H9 (cell line): ENCODE measurements around the gene BTBD3. TPM values are rescaled to one million over a fixed set of nuclear protein-coding genes. Genes with fewer than 3 reads are reported as not detected.

Experiments used
- DNase-seq: peaks from one replicate; pipeline ENCODE4 v3.0.0-alpha.2; 2017
- H2AFZ ChIP-seq: one replicate; pipeline ENCODE4 v1.6.1; 2013; ENCODE audit warnings: mild to moderate bottlenecking, low read length, control low read depth, moderate library complexity
- H2AK5ac ChIP-seq: 2 replicates; pipeline ENCODE4 v1.6.1; 2013; ENCODE audit warnings: low read length, control low read depth, mixed read lengths; ENCODE audit not compliant: insufficient read length
- H2BK120ac ChIP-seq: one replicate; pipeline ENCODE4 v1.6.1; 2013; ENCODE audit warnings: low read depth, mild to moderate bottlenecking, low read length, control low read depth, inconsistent platforms; ENCODE audit not compliant: poor library complexity, severe bottlenecking
- H2BK12ac ChIP-seq: 2 replicates; pipeline ENCODE4 v1.6.1; 2013; ENCODE audit warnings: low read length, control low read depth, mixed read lengths, low read depth; ENCODE audit not compliant: insufficient read length
- H2BK15ac ChIP-seq: 2 replicates; pipeline ENCODE4 v1.6.1; 2013; ENCODE audit warnings: low read depth, low read length, control low read depth
- H2BK20ac ChIP-seq: one replicate; pipeline ENCODE4 v1.6.1; 2013; ENCODE audit warnings: low read depth, mild to moderate bottlenecking, low read length, control low read depth, inconsistent platforms; ENCODE audit not compliant: poor library complexity, severe bottlenecking
- H2BK5ac ChIP-seq: 2 replicates; pipeline ENCODE4 v1.6.1; 2013; ENCODE audit warnings: low read length, control low read depth, mixed read lengths; ENCODE audit not compliant: insufficient read length
- H3K14ac ChIP-seq: 2 replicates; pipeline ENCODE4 v1.6.1; 2013; ENCODE audit warnings: low read length, control low read depth; ENCODE audit not compliant: insufficient read depth
- H3K18ac ChIP-seq: 2 replicates; pipeline ENCODE4 v1.6.1; 2013; ENCODE audit warnings: low read depth, mild to moderate bottlenecking, mixed read lengths, low read length, control low read depth; ENCODE audit not compliant: insufficient read length
- H3K23ac ChIP-seq: 2 replicates; pipeline ENCODE4 v1.6.1; 2013; ENCODE audit warnings: low read length, control low read depth, mixed read lengths, low read depth; ENCODE audit not compliant: insufficient read length
- H3K23me2 ChIP-seq: 2 replicates; pipeline ENCODE4 v1.6.1; 2013; ENCODE audit warnings: low read depth, mild to moderate bottlenecking, mixed read lengths, low read length, control low read depth; ENCODE audit not compliant: insufficient read length, poor library complexity, severe bottlenecking
- H3K27ac ChIP-seq: 2 replicates; pipeline ENCODE4 v1.5.1; 2013; ENCODE audit warnings: low read length, control low read depth, mixed read lengths, low read depth; ENCODE audit not compliant: insufficient read length
- H3K27me3 ChIP-seq: 2 replicates; pipeline ENCODE4 v1.6.1; 2013; ENCODE audit warnings: low read length, control low read depth, inconsistent platforms; ENCODE audit not compliant: insufficient read depth
- H3K4ac ChIP-seq: 2 replicates; pipeline ENCODE4 v1.6.1; 2013; ENCODE audit warnings: low read depth, mild to moderate bottlenecking, control low read depth, inconsistent platforms, low read length, moderate library complexity
- H3K4me1 ChIP-seq: 2 replicates; pipeline ENCODE4 v1.6.1; 2013; ENCODE audit warnings: low read length, control low read depth, inconsistent platforms; ENCODE audit not compliant: insufficient read depth
- H3K4me2 ChIP-seq: 2 replicates; pipeline ENCODE4 v1.6.1; 2013; ENCODE audit warnings: low read length, control low read depth, mixed read lengths; ENCODE audit not compliant: insufficient read length, insufficient read depth
- H3K56ac ChIP-seq: 2 replicates; pipeline ENCODE4 v1.6.1; 2013; ENCODE audit warnings: low read depth, mild to moderate bottlenecking, mixed read lengths, low read length, control low read depth; ENCODE audit not compliant: insufficient read length
- H3K79me1 ChIP-seq: 2 replicates; pipeline ENCODE4 v1.6.1; 2013; ENCODE audit warnings: low read depth, mild to moderate bottlenecking, moderate library complexity, low read length, control low read depth, inconsistent platforms; ENCODE audit not compliant: insufficient read depth, poor library complexity, severe bottlenecking
- H3K79me2 ChIP-seq: 2 replicates; pipeline ENCODE4 v1.6.1; 2013; ENCODE audit warnings: low read length, control low read depth, inconsistent platforms; ENCODE audit not compliant: insufficient read depth
- H3K9ac ChIP-seq: 2 replicates; pipeline ENCODE4 v1.6.1; 2013; ENCODE audit warnings: low read length, control low read depth, mixed read lengths; ENCODE audit not compliant: insufficient read length; ENCODE audit errors: extremely low read depth
- H3K9me3 ChIP-seq: one replicate; pipeline ENCODE4 v1.6.1; 2013; ENCODE audit warnings: low read depth, low read length, inconsistent platforms; ENCODE audit not compliant: control insufficient read depth
- H3T11ph ChIP-seq: one replicate; pipeline ENCODE4 v1.6.1; 2013; ENCODE audit warnings: mild to moderate bottlenecking, low read length, control low read depth, inconsistent platforms
- H4K20me1 ChIP-seq: one replicate; pipeline ENCODE4 v1.6.1; 2013; ENCODE audit not compliant: control insufficient read depth, insufficient read length, insufficient read depth
- H4K5ac ChIP-seq: 2 replicates; pipeline ENCODE4 v1.6.1; 2013; ENCODE audit warnings: low read depth, mild to moderate bottlenecking, mixed read lengths, low read length, control low read depth; ENCODE audit not compliant: insufficient read length
- H4K8ac ChIP-seq: replicated peaks from 2 replicates; pipeline ENCODE4 v1.6.1; 2013; ENCODE audit warnings: low read length, control low read depth, mixed read lengths, low read depth; ENCODE audit not compliant: insufficient read length
- H4K91ac ChIP-seq: 2 replicates; pipeline ENCODE4 v1.6.1; 2013; ENCODE audit warnings: low read depth, mild to moderate bottlenecking, moderate library complexity, mixed read lengths, low read length, control low read depth; ENCODE audit not compliant: insufficient read length
- H3K27ac Mint-ChIP-seq, 3 experiments: 2 replicates in 2 of 3; 3 replicates in 1 of 3; pipeline ENCODE4 v1.8.0; 2020 to 2021; ENCODE audit warnings: mixed read lengths in 3 of 3, mild to moderate bottlenecking in 1 of 3, moderate library complexity in 1 of 3
- H3K27me3 Mint-ChIP-seq: 2 replicates; pipeline ENCODE4 v1.8.0; 2021; ENCODE audit warnings: low read depth, mild to moderate bottlenecking, moderate library complexity, mixed read lengths
- H3K36me3 Mint-ChIP-seq, 3 experiments: 2 replicates in 2 of 3; 3 replicates in 1 of 3; pipeline ENCODE4 v1.8.0; 2020 to 2021; ENCODE audit warnings: low read depth in 3 of 3, mixed read lengths in 3 of 3; ENCODE audit not compliant: insufficient read depth in 1 of 3
- H3K4me1 Mint-ChIP-seq, 2 experiments: 2 replicates each; pipeline ENCODE4 v1.8.0; 2020; ENCODE audit warnings: mixed read lengths in 2 of 2
- H3K4me3 Mint-ChIP-seq, 2 experiments: 2 replicates in 1 of 2; 3 replicates in 1 of 2; pipeline ENCODE4 v1.8.0; 2020 to 2021; ENCODE audit warnings: mild to moderate bottlenecking in 2 of 2, mixed read lengths in 2 of 2, moderate library complexity in 1 of 2
- H3K9me3 Mint-ChIP-seq, 2 experiments: 2 replicates in 1 of 2; 3 replicates in 1 of 2; pipeline ENCODE4 v1.8.0; 2020; ENCODE audit warnings: mild to moderate bottlenecking in 2 of 2, mixed read lengths in 2 of 2, moderate library complexity in 1 of 2
- WGBS: extraction: QIAGEN DNeasy Blood & Tissue Kit; methylation state at CpG from one replicate; pipeline ENCODE4 v1.1.7; 2013; ENCODE audit warnings: missing lambda C conversion rate, low lambda C conversion rate, mixed read lengths; ENCODE audit not compliant: insufficient read length; ENCODE audit errors: extremely low coverage; 5-methylcytosine and 5-hydroxymethylcytosine counted together
- total RNA-seq: library from RNA; stranded (reverse); gene quantifications from 2 replicates; pipeline ENCODE4 v1.2.1, GENCODE V29; 2021
- TF ChIP-seq, protein P1 (sequence below): fragments of 200-600 bp; sonication (generic); conservative IDR thresholded peaks from 3 replicates; pipeline ENCODE4 v1.8.0; 2021; ENCODE audit warnings: antibody characterized with exemption, mild to moderate bottlenecking

BTBD3 gene
- total RNA-seq, 1 experiment from 2014 or later: 62.1 TPM

DNA sequence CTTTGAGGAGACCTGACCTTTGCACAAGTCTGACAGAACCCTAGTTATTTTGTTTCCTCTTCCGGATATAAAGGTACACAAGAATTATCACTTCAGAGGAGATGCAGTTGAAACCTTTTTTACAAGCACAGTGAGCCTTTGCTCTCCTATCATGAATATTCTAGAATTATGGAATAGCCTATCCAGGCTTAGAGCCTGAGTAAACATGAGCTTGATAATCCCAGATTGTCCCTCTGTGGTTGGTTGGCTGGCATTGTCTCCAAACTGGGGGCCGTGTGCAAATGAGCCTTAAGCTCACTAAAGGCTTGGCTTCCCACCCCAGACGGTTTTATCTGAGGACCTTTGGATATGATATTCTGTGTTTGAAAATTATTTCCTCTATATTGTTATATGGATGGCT, 32.0 kb downstream of the BTBD3 start:
- Mint-ChIP-seq H3K27ac (no peak overlapping the region), H3K36me3 (peaks cover 0 to 4% (median 3%) of the 10 kb centered on the region in 3 experiments; a peak in 2 of 7 replicates), H3K4me3 (no peak overlapping the region), H3K4me1 (no peaks in the 10 kb centered on the region), H3K9me3 (peaks cover 4 to 5% of the 10 kb centered on the region in 2 experiments; a peak in 4 of 5 replicates), H3K27me3 (no peaks in the 10 kb centered on the region)
- Histone ChIP-seq H3T11ph (no peak overlapping the region), H3K27me3 (no peaks in the 10 kb centered on the region), H2BK5ac (no peak overlapping the region), H4K20me1 (no peaks in the 10 kb centered on the region), H3K79me1 (no peaks in the 10 kb centered on the region), H2AK5ac (no peak overlapping the region), H3K23me2 (no peaks in the 10 kb centered on the region), H2BK120ac (no peak overlapping the region), H3K23ac (no peak overlapping the region), H2AFZ (no peak overlapping the region), H3K4me2 (no peak overlapping the region), H2BK12ac (no peak overlapping the region), H3K56ac (no peak overlapping the region), H3K4ac (no peak overlapping the region), H4K8ac (no peak overlapping the region), H3K4me1 (no peaks in the 10 kb centered on the region), H4K91ac (no peak overlapping the region), H3K9me3 (no peaks in the 10 kb centered on the region), H2BK15ac (no peak overlapping the region), H3K14ac (no peak overlapping the region), H3K9ac (no peak overlapping the region), H4K5ac (no peak overlapping the region), H3K18ac (no peak overlapping the region), H3K79me2 (no peaks in the 10 kb centered on the region), H2BK20ac (no peak overlapping the region), H3K27ac (no peak overlapping the region)
- TF ChIP-seq, protein P1, sequence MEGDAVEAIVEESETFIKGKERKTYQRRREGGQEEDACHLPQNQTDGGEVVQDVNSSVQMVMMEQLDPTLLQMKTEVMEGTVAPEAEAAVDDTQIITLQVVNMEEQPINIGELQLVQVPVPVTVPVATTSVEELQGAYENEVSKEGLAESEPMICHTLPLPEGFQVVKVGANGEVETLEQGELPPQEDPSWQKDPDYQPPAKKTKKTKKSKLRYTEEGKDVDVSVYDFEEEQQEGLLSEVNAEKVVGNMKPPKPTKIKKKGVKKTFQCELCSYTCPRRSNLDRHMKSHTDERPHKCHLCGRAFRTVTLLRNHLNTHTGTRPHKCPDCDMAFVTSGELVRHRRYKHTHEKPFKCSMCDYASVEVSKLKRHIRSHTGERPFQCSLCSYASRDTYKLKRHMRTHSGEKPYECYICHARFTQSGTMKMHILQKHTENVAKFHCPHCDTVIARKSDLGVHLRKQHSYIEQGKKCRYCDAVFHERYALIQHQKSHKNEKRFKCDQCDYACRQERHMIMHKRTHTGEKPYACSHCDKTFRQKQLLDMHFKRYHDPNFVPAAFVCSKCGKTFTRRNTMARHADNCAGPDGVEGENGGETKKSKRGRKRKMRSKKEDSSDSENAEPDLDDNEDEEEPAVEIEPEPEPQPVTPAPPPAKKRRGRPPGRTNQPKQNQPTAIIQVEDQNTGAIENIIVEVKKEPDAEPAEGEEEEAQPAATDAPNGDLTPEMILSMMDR: no peak
- no CpG with 5 or more reads among the region's 3 CpGs for WGBS
- DNase-seq: no peak
